HG02571 (cell line): ENCODE results near the gene LPCAT1.

Experiments
- ATAC-seq: cut with Tn5 transposase; IDR thresholded peaks from one replicate; pipeline ENCODE4 v1.9.1; 2021; ENCODE audit warnings: mild to moderate bottlenecking, moderate library complexity; ENCODE audit not compliant: unreplicated experiment

The LPCAT1 gene

GRCh38 chr5:1446602-1447343 is 77.0 kb downstream of the LPCAT1 start:
- no peak for ATAC-seq

GRCh38 chr5:1445689-1446601 is 77.8 kb downstream of the LPCAT1 start:
- ATAC-seq, result no peak

DNA sequence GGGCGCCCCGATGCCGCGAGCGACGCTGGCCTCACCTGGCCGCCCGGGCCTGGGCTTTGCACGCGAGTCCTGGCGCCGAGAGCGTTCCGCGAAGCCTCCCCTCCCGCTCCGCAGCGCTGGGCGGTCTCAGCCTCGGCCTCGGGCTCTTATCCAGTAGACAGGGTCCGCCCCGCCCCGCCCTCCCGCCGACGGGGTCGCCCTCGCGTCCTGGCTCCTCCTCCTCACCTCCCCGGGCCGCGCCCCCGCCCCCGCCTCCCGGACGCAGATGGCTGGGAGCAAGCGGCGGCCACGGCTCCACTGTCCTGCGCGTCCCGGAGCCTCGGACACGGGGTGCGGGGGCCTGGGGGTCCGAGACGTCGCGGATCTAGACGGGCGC is 78.5 kb downstream of the LPCAT1 start, which contains the start of gene SLC6A3:
Gene SLC6A3, minus strand, starts transcription at position 128 of the 376 bp plus-strand sequence. CDS start 2,243 bp downstream, outside the sequence.
- ATAC-seq, result no peak

GRCh38 chr5:1444361-1445189 is 79.2 kb downstream of the LPCAT1 start:
- no peak for ATAC-seq

DNA sequence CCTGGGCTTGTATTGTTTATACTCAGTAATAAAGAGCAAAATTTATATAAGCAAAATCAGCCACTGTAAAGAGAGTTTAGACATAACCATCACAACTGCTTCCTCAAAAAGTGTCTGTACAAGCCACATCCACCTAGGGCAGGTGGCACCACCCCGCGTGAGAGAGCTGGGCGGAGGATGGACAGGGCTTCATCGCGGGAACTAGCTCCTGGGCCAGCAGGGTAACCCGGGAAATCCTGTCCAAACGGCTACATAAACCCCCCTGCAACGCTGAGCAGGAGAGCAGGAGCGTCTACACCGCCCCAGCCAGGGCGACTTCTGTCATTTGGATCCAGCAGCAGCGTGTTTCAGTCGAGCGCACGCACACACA is 79.8 kb downstream of the LPCAT1 start:
- ATAC-seq, result no peak

- no peak for ATAC-seq
These were observed 80.6 kb downstream of the LPCAT1 start for GRCh38 chr5:1443171-1443570.

DNA sequence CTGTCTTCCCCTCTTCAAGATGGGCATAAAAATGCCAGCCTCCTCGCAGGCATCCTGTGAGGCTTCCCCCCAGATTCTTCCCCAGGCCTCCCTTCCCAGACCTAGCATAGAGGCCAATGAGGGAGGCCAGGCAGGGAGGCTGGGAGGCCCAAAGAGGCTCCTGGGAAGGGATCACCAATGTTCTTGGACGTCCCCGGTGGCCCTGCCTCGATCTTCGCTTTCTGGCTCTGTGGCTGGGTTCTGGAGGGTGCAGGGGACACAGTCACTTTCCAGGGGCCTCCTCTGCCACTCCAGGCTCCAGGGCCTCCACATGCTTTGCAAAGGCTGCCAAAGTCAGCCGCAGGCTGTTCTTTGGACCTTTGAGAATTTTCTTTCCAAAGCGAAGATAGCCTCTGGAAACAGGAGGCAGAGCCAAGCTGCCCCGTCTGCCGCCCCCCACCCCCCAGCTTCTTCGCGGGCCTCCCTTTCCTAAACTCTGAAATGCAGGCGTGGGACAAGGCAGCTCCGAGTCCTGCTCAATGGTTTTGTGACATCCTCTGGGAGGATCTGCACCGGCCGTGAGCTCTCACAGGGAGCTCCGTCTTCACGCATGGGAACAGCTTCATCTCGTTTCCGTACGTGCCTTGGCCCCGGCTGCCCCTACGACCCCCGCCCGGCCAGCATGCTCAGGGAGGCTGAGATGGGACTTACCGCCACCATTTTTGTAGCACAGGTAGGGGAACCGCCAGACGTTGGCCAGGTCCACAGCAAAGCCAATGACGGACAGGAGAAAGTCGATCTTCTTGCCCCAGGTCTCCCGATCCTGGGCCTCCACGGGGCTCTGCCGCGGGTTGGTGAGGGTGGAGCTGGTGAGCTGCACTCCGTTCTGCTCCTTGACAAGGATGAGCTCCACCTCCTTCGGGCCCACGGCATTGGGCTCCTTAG is 81.3 kb downstream of the LPCAT1 start:
- ATAC-seq, result no peak

DNA sequence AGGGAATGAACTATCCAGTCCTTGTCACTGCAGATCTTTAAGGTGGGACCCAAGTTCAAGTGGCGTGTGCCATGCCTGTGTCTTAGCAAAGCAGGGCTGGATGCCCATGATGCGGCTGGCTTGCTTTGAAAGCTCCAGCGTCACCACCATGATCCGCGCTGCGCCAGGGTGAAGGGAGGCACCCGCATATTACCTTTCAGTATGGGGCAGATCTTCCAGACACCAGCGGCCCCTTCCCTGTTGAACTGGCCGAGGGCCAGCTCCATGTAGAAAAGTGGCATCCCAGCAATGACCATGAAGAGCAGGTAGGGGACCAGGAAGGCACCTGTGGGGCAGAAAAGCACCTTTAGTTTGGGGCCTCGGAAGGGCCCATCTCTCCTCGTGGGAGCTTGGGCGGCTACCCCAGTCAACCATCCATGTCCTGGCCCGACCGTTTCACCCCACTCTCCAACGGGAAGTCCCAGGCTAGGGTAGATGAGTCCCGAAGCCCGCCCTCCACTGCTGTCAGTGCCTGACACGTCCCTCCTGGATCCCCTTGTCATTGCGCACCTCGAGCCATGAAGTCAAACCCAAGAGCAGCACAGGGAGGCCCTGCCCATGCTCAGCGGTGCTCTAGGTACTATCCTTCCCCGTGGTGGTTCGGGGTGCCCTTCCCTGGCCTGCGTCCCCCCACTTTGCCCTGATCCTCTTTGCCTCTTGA is 82.4 kb downstream of the LPCAT1 start:
- ATAC-seq, result no peak

DNA sequence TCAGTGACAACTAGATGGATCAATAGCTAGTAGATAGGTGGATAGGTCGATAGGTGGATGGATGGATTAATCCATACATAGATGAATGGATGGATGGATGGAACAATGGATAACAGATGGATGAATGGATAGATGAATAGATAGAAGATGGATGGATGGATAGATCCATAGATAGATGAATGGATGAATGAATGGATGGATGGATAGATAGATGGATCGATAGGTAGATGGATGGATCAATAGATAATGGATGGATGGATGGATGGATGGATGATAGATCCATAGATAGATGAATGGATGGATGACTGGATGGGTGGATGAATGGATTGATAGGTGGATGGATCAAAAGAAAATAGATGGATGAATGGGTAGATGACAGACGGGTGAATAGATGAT is 83.7 kb downstream of the LPCAT1 start:
- no peak for ATAC-seq

DNA sequence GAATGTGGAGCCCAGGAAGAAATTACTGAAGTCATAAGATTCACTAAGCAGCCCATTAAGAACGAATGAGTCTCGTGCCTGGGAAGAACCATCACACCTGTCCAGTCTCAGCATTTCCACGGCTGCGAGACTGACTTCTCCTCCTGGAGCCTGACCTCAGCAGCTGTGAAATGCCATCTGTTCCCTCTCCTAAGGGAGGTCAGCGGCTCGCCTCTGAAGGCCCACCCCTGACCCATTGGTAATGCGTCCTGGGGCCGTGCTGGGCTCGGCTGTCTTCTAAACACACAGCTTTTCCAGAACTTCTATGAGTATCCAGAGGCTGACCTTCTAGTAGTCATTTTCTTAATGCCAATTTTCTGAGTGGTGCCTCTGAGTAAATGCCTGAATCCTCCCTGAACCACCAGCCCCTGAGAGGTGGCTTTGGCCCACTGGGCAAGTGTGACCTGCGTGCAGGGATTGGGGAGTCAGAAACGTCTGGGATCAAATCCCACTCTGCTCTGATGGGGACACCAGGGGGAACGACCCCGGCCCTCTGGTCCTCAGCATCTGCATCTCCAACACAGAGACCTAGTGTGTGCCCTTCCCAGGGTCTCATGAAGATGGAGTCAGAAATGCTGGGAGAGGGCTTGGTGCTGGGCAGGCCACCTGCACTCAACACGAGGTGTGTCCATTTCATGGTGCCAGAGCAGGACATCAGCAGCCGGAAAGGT is 84.2 kb downstream of the LPCAT1 start:
- no peak for ATAC-seq

GRCh38 chr5:1438871-1439270 is 84.9 kb downstream of the LPCAT1 start:
- ATAC-seq, result no peak

GRCh38 chr5:1437876-1438559 is 85.7 kb downstream of the LPCAT1 start:
- ATAC-seq, result no peak

GRCh38 chr5:1437226-1437829 is 86.4 kb downstream of the LPCAT1 start:
- ATAC-seq, result no peak

- no peak for ATAC-seq
These were observed 87.1 kb downstream of the LPCAT1 start for GRCh38 chr5:1436681-1437080.

DNA sequence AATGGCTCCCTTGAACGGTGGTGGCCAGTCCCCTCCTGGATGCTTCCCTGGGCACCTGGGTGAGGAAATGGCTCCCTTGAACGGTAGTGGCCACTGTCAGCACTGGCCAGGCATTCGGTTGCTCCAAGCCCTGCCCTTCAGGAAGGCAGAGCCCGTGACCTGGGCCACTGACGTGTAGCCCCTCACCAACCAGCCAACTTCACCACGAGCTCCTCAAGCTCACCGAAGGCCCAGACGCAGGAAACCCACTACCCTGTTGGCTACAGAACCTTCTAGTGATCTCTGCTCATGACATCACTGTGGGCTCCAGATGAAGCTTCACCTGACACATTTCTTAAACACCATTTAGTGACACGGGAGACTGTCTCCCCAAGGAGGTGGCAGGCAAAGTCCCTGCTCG is 87.7 kb downstream of the LPCAT1 start:
- no peak for ATAC-seq

- ATAC-seq, result no peak
These were observed 88.4 kb downstream of the LPCAT1 start for GRCh38 chr5:1435369-1435768.

GRCh38 chr5:1432296-1432695 is 91.5 kb downstream of the LPCAT1 start:
- ATAC-seq, result no peak

- no peak for ATAC-seq
These were observed 91.9 kb downstream of the LPCAT1 start for GRCh38 chr5:1431896-1432295.
